Panc1 (cell line): ENCODE data around the gene STEAP3. TPM values are rescaled to one million over a fixed set of nuclear protein-coding genes. Genes with fewer than 3 reads are reported as not detected.

Experiments used
- ATAC-seq: fragments of 200-7000 bp; cut with Tn5 transposase; 2 replicates; pipeline ENCODE4 v1.9.1; 2020; ENCODE audit warnings: mild to moderate bottlenecking, moderate library complexity
- BruUV-seq: library from RNA; stranded (reverse); fragments of 400-500 nt; replicated peaks from 2 replicates; lab custom pipeline; 2021; lab: Mats Ljungman, UMichigan
- CTCF ChIA-PET: fragments of 300-600 bp; sonication (Branson Sonifier 250); formaldehyde crosslinking; loops from one replicate; lab custom pipeline; 2022; ENCODE audit warnings: antibody characterized with exemption; lab: Charles Lee
- POLR2A ChIA-PET: fragments of 300-600 bp; sonication (Branson Sonifier 250); formaldehyde crosslinking; loops from one replicate; lab custom pipeline; 2022; ENCODE audit warnings: antibody characterized with exemption; lab: Charles Lee
- DNase-seq: peaks from one replicate; pipeline ENCODE4 v3.0.0-alpha.2; 2010; ENCODE audit warnings: low read depth, low spot score
- H3K27ac ChIP-seq: 2 replicates; pipeline ENCODE4 v1.5.1; 2011; ENCODE audit warnings: mild to moderate bottlenecking, low read length, inconsistent platforms
- H3K27me3 ChIP-seq: fragments of 200-500 bp; sonication (Bioruptor generic); 2 replicates; pipeline ENCODE4 v1.6.0; 2014; ENCODE audit warnings: low read length, inconsistent platforms; ENCODE audit not compliant: control insufficient read depth, insufficient read depth
- H3K36me3 ChIP-seq: fragments of 200-500 bp; sonication (Bioruptor generic); 2 replicates; pipeline ENCODE4 v1.5.1; 2014; ENCODE audit warnings: inconsistent platforms, mild to moderate bottlenecking, low read length, moderate library complexity; ENCODE audit not compliant: control insufficient read depth, insufficient read depth
- H3K4me1 ChIP-seq: 2 replicates; pipeline ENCODE4 v1.5.1; 2011; ENCODE audit warnings: inconsistent platforms, mild to moderate bottlenecking, low read length, moderate library complexity; ENCODE audit not compliant: control insufficient read depth, insufficient read depth
- H3K4me3 ChIP-seq, 2 experiments: 2 replicates each; pipeline ENCODE4 v1.5.1; 2011 to 2012; ENCODE audit warnings: low read depth in 2 of 2, low read length in 2 of 2, mild to moderate bottlenecking in 2 of 2, inconsistent platforms in 1 of 2, moderate library complexity in 1 of 2
- H3K9me3 ChIP-seq: fragments of 200-500 bp; sonication (Bioruptor generic); 2 replicates; pipeline ENCODE4 v1.5.1; 2014; ENCODE audit warnings: low read depth, mild to moderate bottlenecking, inconsistent platforms, low read length, moderate library complexity; ENCODE audit not compliant: control insufficient read depth, insufficient read depth
- CTCF ChIP-seq: fragments of 450-650 bp; IDR thresholded peaks from 2 replicates; pipeline ENCODE4 v1.5.1; 2017; ENCODE audit warnings: mild to moderate bottlenecking
- POLR2AphosphoS5 ChIP-seq: IDR thresholded peaks from 2 replicates; pipeline ENCODE4 v1.6.1; 2012; ENCODE audit warnings: mild to moderate bottlenecking, low read depth, low read length, moderate library complexity
- SIN3A ChIP-seq: IDR thresholded peaks from 2 replicates; pipeline ENCODE4 v1.6.1; 2012; ENCODE audit warnings: low read depth, mild to moderate bottlenecking, low read length, moderate library complexity, borderline replicate concordance; ENCODE audit not compliant: insufficient read depth
- TCF7L2 ChIP-seq: IDR thresholded peaks from 2 replicates; pipeline ENCODE4 v1.6.1; 2011; ENCODE audit warnings: mild to moderate bottlenecking, low read depth, low read length, inconsistent platforms
- in situ Hi-C: cut with HindIII; loops from 2 replicates; pipeline ENCODE4 v1.10.0; 2016; ENCODE audit warnings: low sequenced_read_pairs, low pct_unique_long_range_greater_than_20kb
- intact Hi-C: fragments of 100-400 bp; cut with micrococcal nuclease; formaldehyde crosslinking; loops from one replicate; pipeline ENCODE4 v1.10.0; 2022; ENCODE audit not compliant: unreplicated experiment
- total RNA-seq: library from RNA; stranded (reverse); gene quantifications from one replicate; pipeline ENCODE4 v1.2.1, GENCODE V29; 2021; ENCODE audit not compliant: unreplicated experiment
- TF ChIP-seq, protein P1 (sequence below), 2 experiments: IDR thresholded peaks; 2 replicates each; pipeline ENCODE4 v1.6.1; 2011 to 2012; ENCODE audit warnings: low read depth in 2 of 2, control low read depth in 1 of 2, low read length in 1 of 2, mild to moderate bottlenecking in 1 of 2, moderate library complexity in 1 of 2; ENCODE audit not compliant: insufficient read depth in 1 of 2

STEAP3 gene
- total RNA-seq, 1 experiment from 2014 or later = 44.8 TPM

DNA sequence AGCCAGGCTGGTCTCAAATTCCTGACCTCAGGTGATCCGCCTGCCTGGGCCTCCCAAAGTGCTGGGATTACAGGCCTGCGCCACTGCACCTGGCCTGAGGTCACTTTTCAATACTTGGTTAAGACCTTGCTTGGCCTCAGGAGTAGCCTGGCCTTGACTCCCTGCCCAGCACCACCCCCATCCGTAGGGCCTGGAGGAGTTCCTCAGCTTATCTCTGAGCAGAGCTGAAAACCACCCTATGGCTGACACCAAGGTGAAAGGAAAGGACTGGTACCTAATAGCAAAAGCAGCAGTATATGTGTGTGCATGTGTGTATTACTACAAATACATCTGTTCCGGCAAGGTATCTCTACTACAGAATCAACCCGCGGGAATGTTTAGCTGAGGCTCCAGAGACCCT is 56.0 kb downstream of the STEAP3 start:
- in situ Hi-C loops (no loop called here), intact Hi-C loops (no loop called here)
- BruUV-seq = no TSS peak
- ATAC-seq (no peak), DNase-seq (no peak)
- no peaks in the 10 kb centered on the region for H3K9me3 ChIP-seq
- H3K4me1 ChIP-seq = no peaks in the 10 kb centered on the region
- H3K27me3 ChIP-seq = no peaks in the 10 kb centered on the region
- ChIA-PET CTCF (no interaction called here), POLR2A (no interaction called here)
- H3K27ac ChIP-seq = no peak overlapping the region
- no peak for TF ChIP-seq POLR2AphosphoS5
- no peak for TF ChIP-seq CTCF
- TF ChIP-seq, protein P1, sequence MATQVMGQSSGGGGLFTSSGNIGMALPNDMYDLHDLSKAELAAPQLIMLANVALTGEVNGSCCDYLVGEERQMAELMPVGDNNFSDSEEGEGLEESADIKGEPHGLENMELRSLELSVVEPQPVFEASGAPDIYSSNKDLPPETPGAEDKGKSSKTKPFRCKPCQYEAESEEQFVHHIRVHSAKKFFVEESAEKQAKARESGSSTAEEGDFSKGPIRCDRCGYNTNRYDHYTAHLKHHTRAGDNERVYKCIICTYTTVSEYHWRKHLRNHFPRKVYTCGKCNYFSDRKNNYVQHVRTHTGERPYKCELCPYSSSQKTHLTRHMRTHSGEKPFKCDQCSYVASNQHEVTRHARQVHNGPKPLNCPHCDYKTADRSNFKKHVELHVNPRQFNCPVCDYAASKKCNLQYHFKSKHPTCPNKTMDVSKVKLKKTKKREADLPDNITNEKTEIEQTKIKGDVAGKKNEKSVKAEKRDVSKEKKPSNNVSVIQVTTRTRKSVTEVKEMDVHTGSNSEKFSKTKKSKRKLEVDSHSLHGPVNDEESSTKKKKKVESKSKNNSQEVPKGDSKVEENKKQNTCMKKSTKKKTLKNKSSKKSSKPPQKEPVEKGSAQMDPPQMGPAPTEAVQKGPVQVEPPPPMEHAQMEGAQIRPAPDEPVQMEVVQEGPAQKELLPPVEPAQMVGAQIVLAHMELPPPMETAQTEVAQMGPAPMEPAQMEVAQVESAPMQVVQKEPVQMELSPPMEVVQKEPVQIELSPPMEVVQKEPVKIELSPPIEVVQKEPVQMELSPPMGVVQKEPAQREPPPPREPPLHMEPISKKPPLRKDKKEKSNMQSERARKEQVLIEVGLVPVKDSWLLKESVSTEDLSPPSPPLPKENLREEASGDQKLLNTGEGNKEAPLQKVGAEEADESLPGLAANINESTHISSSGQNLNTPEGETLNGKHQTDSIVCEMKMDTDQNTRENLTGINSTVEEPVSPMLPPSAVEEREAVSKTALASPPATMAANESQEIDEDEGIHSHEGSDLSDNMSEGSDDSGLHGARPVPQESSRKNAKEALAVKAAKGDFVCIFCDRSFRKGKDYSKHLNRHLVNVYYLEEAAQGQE (IDR thresholded peaks at IDR 0.05; ENCODE audit: insufficient read depth in 1 of 2, low read depth in 2 of 2, low read length in 1 of 2) = no peak
- no peak for TF ChIP-seq SIN3A
- TF ChIP-seq TCF7L2 = no peak
- H3K36me3 ChIP-seq = no peaks in the 10 kb centered on the region
- no peak overlapping the region for H3K4me3 ChIP-seq

GRCh38 chr2:119280680-119281079 is 57.0 kb downstream of the STEAP3 start:
- BruUV-seq = no TSS peak
- no peak for ATAC-seq

More at GRCh38 chr2:119280680-119281079, 57.0 kb downstream of the STEAP3 start:
- H3K36me3 ChIP-seq = no peaks in the 10 kb centered on the region
- in situ Hi-C loops (no loop called here), intact Hi-C loops (no loop called here)
- no peak for DNase-seq
- H3K9me3 ChIP-seq = no peaks in the 10 kb centered on the region
- TF ChIP-seq CTCF (no peak), TCF7L2 (no peak), POLR2AphosphoS5 (no peak), SIN3A (no peak)
- TF ChIP-seq, protein P1 (IDR thresholded peaks at IDR 0.05; ENCODE audit: insufficient read depth in 1 of 2, low read depth in 2 of 2, low read length in 1 of 2) = no peak
- H3K4me3 ChIP-seq = no peak overlapping the region
- no peak overlapping the region for H3K27ac ChIP-seq
- H3K4me1 ChIP-seq = no peaks in the 10 kb centered on the region
- ChIA-PET POLR2A (no interaction called here), CTCF (no interaction called here)
- no peaks in the 10 kb centered on the region for H3K27me3 ChIP-seq
